ENCODE data around the gene PLPPR5. TPM values are rescaled to one million over a fixed set of nuclear protein-coding genes. Genes with fewer than 3 reads are reported as not detected.

Gene PLPPR5
- total RNA-seq, 4 donors from 2014 or later = 0.17 TPM; not detected in 2

- intact Hi-C loops (cut with DNase I) = no loop called here
- TF ChIP-seq CTCF (IDR thresholded peaks at IDR 0.05) = no peak
- TF ChIP-seq POLR2A (IDR thresholded peaks at IDR 0.05; ENCODE audit: low read depth) = no peak
- TF ChIP-seq POLR2AphosphoS5 (IDR thresholded peaks at IDR 0.05) = no peak
- no peak for TF ChIP-seq EP300 (IDR thresholded peaks at IDR 0.05)
Observed at GRCh38 chr1:98924977-98925376, 79.7 kb downstream of the PLPPR5 start.

GRCh38 chr1:98923667-98924066 is 81.0 kb downstream of the PLPPR5 start:
- H3K4me1 ChIP-seq = no peaks in the 10 kb centered on the region
- DNase-seq (ENCODE audit: extremely low spot score) = no peak
- no peaks in the 10 kb centered on the region for H3K36me3 ChIP-seq
- H3K9me3 ChIP-seq = no peaks in the 10 kb centered on the region
- TF ChIP-seq CTCF (IDR thresholded peaks at IDR 0.05) (no peak), EP300 (IDR thresholded peaks at IDR 0.05) (no peak), POLR2A (IDR thresholded peaks at IDR 0.05; ENCODE audit: low read depth) (no peak), POLR2AphosphoS5 (IDR thresholded peaks at IDR 0.05) (no peak)
- intact Hi-C loops (cut with DNase I) = no loop called here
- H3K27me3 ChIP-seq = no peaks in the 10 kb centered on the region
- no peak overlapping the region for H3K4me3 ChIP-seq
- no peak overlapping the region for H3K27ac ChIP-seq (replicated peaks in 1 of 4)
- WGBS = 82% methylated on average over 4 of the region's 4 CpGs

More at GRCh38 chr1:98924977-98925376, 79.7 kb downstream of the PLPPR5 start:
- no peaks in the 10 kb centered on the region for H3K4me1 ChIP-seq
- no peaks in the 10 kb centered on the region for H3K27me3 ChIP-seq
- no peak overlapping the region for H3K4me3 ChIP-seq
- WGBS = 50% methylated on average over 1 of the region's 1 CpG
- H3K27ac ChIP-seq (replicated peaks in 1 of 4) = no peak overlapping the region
- DNase-seq (ENCODE audit: extremely low spot score) = no peak
- H3K36me3 ChIP-seq = no peaks in the 10 kb centered on the region
- H3K9me3 ChIP-seq = no peaks in the 10 kb centered on the region

- no peaks in the 10 kb centered on the region for H3K4me1 ChIP-seq
- 88% methylated on average over 2 of the region's 2 CpGs for WGBS
- no peaks in the 10 kb centered on the region for H3K36me3 ChIP-seq
- TF ChIP-seq POLR2A (IDR thresholded peaks at IDR 0.05; ENCODE audit: low read depth) = no peak
- no peak for TF ChIP-seq EP300 (IDR thresholded peaks at IDR 0.05)
- TF ChIP-seq POLR2AphosphoS5 (IDR thresholded peaks at IDR 0.05) = no peak
- no peak for TF ChIP-seq CTCF (IDR thresholded peaks at IDR 0.05)
- no peak overlapping the region for H3K4me3 ChIP-seq
- DNase-seq (ENCODE audit: extremely low spot score) = no peak
- no peaks in the 10 kb centered on the region for H3K27me3 ChIP-seq
- intact Hi-C loops (cut with DNase I) = no loop called here
- no peaks in the 10 kb centered on the region for H3K9me3 ChIP-seq
- H3K27ac ChIP-seq (replicated peaks in 1 of 4) = no peak overlapping the region
Observed at GRCh38 chr1:98921817-98922216, 82.8 kb downstream of the PLPPR5 start.

- Histone ChIP-seq H3K4me3 (no peak overlapping the region), H3K36me3 (no peaks in the 10 kb centered on the region), H3K27me3 (no peaks in the 10 kb centered on the region), H3K27ac (replicated peaks in 1 of 4) (no peak overlapping the region), H3K9me3 (no peaks in the 10 kb centered on the region), H3K4me1 (no peaks in the 10 kb centered on the region)
- DNase-seq (ENCODE audit: extremely low spot score) = no peak
- 45% methylated on average over 2 of the region's 2 CpGs for WGBS
- intact Hi-C loops (cut with DNase I) = no loop called here
- TF ChIP-seq POLR2A (IDR thresholded peaks at IDR 0.05; ENCODE audit: low read depth) (no peak), EP300 (IDR thresholded peaks at IDR 0.05) (no peak), CTCF (IDR thresholded peaks at IDR 0.05) (no peak), POLR2AphosphoS5 (IDR thresholded peaks at IDR 0.05) (no peak)
Observed at GRCh38 chr1:98920441-98921110, 84.1 kb downstream of the PLPPR5 start.

GRCh38 chr1:98919652-98920051 is 85.0 kb downstream of the PLPPR5 start:
- H3K4me3 ChIP-seq = no peak overlapping the region
- H3K27me3 ChIP-seq = no peaks in the 10 kb centered on the region
- H3K36me3 ChIP-seq = no peaks in the 10 kb centered on the region
- no peaks in the 10 kb centered on the region for H3K4me1 ChIP-seq
- no peak for DNase-seq (ENCODE audit: extremely low spot score)
- TF ChIP-seq POLR2A (IDR thresholded peaks at IDR 0.05; ENCODE audit: low read depth) (no peak), EP300 (IDR thresholded peaks at IDR 0.05) (no peak), CTCF (IDR thresholded peaks at IDR 0.05) (no peak)
- intact Hi-C loops (cut with DNase I) = no loop called here
- H3K27ac ChIP-seq (replicated peaks in 1 of 4) = no peak overlapping the region
- WGBS = 88% methylated on average over 2 of the region's 2 CpGs
- H3K9me3 ChIP-seq = no peaks in the 10 kb centered on the region
